GM19099 (cell line): Measurements from ENCODE around the gene SLC27A3.
A peak's percentile ranks its signal among the peaks of the same experiment; 100 is the strongest.

Experiments used
- POLR2A ChIP-seq: IDR thresholded peaks from 3 replicates; pipeline ENCODE4 v1.6.1; 2011; ENCODE audit warnings: low read depth; ENCODE audit not compliant: insufficient read length; ENCODE audit errors: extremely low read depth

Gene SLC27A3, protein sequence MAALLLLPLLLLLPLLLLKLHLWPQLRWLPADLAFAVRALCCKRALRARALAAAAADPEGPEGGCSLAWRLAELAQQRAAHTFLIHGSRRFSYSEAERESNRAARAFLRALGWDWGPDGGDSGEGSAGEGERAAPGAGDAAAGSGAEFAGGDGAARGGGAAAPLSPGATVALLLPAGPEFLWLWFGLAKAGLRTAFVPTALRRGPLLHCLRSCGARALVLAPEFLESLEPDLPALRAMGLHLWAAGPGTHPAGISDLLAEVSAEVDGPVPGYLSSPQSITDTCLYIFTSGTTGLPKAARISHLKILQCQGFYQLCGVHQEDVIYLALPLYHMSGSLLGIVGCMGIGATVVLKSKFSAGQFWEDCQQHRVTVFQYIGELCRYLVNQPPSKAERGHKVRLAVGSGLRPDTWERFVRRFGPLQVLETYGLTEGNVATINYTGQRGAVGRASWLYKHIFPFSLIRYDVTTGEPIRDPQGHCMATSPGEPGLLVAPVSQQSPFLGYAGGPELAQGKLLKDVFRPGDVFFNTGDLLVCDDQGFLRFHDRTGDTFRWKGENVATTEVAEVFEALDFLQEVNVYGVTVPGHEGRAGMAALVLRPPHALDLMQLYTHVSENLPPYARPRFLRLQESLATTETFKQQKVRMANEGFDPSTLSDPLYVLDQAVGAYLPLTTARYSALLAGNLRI

DNA sequence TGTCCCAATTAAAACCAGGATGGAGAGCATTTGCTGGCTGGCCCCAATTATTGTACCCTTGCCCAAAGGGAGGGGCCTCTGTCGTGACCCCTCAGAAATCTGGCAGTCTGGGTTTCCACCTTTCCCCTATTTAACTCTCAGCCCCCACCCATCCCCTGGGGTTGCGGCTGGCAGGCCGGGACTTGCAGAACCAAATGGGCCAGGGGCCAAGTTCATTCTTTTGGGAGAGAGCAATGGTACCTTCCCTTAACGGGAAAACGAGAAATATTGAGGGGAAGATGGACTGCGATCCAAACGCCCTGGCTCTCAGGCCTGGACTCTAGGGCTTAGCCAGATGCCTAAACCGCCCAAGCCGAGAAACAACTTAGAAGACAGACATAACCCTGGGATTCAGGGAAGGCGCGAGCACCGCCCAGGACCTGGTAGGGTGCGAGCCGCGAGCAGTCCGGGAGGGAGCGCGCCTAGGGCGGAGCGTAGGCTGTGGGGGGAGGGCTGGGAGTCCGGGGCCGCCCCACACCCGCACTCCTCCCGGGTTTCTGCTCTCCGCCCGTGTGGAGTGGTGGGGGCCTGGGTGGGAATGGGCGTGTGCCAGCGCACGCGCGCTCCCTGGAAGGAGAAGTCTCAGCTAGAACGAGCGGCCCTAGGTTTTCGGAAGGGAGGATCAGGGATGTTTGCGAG lies at the start of gene SLC27A3:
Gene SLC27A3 (plus strand): TSS at position 628 of the 678 bp plus-strand sequence. CDS start 91 bp downstream, outside the sequence.
- TF ChIP-seq POLR2A: no peak

DNA sequence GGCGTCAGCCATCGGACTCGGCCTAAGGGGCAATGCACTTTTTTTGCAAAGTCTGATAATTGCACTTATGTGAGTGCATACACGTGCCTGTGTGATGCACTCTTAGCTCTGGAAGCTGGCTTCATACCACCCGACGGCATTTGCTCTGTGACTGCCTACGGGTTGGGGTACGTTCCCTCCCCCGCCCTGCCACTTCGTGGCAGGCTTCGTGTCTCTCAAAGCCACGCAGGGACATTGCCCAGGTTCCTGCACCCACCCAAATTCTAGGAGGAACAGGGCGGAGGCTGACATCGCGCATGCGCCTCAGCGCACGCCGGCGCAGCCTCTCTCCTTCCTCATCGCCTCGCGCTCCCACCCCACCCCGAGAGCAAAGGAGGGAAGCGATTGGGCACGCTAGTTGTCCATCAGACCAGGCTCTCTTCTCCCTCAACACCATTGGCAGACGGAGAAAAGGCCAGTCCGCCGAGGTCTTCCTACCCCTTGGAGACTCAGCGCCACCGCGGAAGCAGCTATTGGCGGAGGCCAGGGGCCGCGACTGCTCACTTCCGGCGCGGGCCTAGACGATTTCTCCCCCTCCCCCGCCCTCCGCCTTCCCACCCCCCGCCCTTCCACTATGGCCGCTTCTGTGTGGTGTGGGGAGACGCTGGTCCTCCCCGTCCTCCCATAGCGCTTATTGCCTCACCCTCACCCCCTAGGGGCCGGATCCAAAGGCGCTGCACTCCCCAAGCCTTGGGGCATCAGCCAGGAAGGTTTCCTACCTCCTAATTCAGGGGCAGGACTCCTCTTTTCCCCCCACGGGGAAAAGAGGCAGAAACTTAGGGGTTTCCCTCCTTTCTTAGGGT lies 47.5 kb upstream of the SLC27A3 start, which contains the start of gene INTS3:
Gene INTS3 (plus strand): TSS at position 588 of the 842 bp plus-strand sequence. CDS start 585 bp downstream, outside the sequence.
- TF ChIP-seq POLR2A: peak; percentile 83

DNA sequence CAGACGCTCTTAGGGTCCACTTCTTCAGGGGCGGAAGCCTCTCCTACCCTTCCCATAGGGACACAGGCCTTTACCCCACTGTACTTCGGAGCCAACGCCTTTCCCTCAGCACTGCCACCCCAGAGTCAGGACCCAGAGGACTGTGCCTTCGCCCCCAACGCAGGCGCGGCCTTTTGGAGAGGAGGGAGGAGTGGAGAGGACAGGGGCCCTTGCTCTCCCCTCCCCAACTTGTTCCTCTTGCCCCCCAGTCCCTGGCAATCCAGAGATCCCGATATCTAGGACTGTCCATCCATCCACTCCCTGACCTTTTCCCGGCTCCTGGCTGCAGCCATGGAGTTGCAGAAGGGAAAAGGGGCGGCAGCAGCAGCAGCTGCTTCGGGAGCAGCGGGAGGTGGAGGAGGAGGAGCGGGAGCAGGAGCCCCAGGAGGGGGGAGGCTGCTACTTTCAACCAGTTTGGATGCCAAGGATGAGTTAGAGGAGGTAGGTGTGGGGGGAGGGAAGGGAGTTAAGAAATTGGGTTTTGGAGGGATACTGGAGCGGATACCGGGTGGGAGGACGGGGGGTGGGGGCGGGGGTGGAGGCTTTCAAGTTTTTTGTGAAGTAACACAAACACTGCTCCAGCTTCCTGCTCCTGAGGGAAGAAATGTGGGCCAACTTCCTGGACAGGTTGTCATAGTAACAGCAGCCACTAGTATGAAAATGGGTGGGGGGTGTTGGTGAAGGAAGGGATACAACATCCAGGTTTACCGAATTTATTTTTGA lies 46.7 kb upstream of the SLC27A3 start:
- TF ChIP-seq POLR2A: peak; percentile 12

DNA sequence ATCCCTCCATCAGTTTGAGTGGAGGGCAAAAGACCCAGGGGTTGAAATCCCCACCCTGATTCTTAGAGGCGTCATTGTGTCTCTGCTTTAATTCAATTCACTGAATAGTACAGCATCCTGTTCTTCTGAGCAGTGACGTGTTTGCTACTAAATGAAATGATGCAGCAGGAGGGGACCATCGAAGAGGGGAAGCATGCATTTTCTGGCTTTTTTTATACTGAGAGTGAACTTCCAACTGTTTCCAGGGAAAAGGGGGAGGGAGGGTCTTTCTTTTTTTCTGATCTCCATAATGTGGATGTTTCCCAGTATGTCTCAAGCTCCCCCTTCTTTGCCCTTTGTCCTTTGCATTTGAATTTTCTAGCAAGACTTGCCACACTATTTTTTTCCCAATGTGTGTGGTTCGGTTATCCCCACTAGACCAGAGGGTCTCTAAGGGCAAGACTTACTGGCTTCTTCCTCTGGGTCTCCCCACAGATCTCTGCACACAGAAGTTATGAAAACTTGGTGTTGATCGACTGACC lies 44.7 kb upstream of the SLC27A3 start:
- TF ChIP-seq POLR2A: no peak

DNA sequence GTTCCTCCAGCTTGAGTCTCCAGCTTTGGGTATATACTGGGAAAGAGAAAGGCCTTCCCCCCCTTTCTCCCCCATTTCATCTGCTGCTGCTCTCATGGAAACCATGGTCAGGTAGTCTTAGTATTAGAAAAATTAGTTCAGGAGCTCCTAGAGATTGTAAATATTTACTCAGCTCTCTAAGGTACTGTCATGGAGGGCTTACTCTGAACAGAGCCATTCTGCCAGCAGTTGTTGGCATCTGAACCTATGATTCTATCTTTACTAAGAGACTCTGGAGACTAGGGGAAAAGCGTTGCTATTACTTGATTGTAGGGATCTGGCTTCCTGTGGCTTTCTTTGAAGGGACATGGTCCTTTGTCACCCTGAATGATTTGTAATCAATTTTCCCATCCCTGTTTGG lies 41.2 kb upstream of the SLC27A3 start:
- no peak for TF ChIP-seq POLR2A

DNA sequence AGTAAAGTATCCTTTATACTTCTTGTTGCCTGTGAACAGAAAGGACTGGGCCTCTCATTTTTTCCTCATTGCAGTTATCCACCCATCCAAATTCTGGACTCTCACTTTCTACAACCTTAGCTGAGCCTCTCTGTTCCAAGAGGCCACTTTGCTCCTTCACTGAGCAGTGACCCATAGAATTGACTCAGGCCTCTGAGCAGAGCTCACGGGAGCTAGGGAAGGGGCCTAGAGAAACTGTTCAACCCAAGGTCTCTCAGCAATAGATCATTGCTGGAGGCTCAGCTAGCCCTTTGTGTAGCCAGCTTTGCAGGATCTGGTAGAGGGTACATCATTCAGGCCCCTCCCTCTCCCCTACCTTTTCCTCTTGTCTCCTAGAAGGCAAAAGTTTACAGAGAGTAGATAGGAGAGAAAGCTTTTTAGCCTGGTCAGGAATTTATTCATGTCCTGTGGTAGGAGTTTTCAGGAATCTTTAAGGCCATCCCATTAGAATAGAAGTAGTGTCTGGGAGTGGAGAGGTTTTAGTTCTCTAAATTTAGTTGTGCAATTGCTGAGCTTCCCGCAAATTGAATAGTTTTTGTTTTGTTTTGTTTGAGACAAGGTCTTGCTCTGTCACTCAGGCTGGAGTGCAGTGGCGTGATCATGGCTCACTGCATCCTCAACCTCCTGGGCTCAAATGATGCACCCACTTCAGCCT lies 40.7 kb upstream of the SLC27A3 start:
- TF ChIP-seq POLR2A: no peak

DNA sequence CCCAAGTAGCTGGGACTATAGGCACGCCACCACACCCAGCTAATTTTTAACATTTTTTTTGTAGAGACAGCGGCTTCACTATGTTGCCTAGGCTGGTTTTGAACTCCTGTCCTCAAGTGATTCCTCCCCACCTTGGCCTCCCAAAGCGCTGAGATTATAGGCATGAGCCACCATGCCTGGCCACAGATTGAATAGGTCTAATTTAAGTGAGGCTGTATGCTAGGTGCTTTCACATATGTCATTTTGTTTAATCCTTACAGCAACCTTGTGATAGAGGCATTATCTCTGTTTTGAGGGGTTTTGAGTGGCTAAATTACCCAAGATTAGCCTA lies 40.2 kb upstream of the SLC27A3 start:
- TF ChIP-seq POLR2A: no peak

DNA sequence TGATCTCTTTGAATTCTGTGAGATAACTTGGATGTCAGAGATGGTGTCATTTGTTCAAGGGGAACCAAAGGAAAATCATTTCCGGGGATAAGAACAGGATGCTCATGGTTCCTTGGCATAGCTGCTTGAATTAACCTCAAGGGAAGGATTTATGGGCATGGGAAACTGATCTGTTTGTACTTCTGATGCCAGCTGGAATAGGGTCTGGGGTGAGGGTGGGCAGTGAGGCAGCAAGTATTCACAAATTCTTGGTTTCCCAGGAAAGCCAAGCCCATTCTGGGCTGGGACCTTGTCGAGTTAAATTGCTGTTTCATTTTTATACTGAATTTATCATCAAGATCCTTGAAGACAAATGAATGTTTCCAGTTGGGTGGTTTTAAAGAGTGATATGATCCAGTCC lies 33.2 kb upstream of the SLC27A3 start:
- TF ChIP-seq POLR2A: no peak

DNA sequence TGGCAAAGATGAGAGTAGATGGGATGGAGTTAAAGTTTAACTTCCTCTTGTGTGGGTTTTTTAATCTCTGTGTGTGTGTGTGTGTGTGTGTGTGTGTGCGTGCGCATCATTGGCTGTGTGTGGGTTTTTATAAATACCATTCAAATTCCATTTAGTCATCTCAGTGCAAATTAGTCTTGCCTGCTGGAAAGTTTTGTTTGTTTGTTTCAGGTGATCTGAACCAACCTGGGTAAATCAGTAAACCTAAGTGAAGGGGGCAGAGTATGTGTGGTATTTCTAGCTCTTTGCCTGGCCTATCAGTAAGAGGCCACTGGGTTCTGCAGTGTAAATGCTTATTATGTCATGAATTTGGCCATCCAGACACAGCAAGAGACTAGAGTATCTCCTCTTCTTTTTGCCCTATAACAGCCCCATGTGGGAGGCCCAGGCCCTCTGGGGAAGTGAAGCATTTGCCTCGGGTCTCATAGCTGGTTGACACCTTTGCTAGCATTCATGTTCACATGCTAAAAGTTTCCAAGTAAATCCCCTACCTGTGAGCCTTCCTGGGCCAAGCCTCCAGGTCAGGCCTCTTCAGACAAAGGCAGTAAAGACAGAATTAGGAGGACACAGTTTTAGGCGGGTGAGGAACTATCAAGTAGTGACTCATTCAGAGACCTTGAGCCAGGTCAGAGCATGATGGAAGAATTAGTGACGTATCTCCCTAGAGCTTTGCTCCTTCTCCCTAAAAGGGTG lies 32.6 kb upstream of the SLC27A3 start:
- no peak for TF ChIP-seq POLR2A

DNA sequence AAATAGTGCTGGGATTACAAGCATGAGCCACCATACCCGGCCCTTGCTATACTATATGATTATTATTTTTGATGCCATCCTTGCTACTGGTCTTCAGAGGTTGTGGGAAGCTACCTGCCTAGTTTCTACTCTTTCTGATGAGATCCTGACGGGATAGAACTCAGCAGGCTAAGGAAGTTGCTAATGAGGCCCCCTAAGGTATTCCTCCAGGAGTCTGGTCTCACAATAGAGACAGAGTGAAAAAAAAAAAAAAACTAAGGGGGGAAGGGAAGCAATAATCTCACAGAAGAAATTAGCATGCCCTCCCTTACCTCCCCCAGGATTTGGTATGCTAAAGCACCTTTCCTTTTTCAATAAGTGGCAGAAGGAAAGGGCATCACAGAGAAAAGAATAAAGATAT lies 29.8 kb upstream of the SLC27A3 start:
- no peak for TF ChIP-seq POLR2A

DNA sequence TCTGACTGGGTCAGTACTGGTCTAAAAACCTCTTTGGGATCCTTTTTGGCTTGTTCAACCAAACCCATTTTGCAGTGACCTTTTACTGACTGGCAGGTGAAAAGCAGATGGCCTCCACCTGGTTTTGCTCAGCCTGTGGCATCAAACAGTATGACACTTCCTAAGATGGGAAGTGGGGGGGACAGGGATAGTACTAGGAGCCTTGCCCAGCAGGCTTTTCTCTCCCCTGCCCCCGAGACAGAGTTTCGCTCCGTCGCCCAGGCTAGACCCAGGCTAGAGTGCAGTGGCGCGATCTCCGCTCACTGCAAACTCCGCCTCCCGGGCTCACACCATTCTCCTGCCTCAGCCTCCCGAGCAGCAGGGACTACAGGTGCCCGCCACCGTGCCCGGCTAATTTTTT lies 29.0 kb upstream of the SLC27A3 start:
- no peak for TF ChIP-seq POLR2A

DNA sequence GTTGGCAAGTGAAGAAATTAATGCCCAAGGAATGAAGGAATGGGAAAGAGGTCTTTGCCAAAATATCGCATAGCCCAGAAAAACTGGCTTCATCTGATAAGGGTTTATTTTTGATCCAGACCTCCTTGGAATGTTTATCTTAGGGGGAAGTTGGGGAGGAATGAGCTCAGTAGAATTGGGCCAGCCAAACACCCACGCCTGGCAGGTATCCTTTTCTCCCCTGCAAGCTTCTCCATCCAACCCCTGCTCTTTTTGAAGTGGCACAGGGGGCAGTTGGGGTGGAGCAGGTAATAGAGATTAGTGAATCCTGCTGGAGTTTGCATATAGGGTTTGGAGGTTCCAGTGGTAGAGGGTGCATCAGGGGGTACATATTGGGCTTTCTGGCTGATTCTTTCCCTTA lies 26.3 kb upstream of the SLC27A3 start:
- TF ChIP-seq POLR2A: no peak
